K562 (cell line): ENCODE data around the gene FERMT3. TPM values are rescaled to one million over a fixed set of nuclear protein-coding genes. Genes with fewer than 3 reads are reported as not detected.

Experiments
- ATF1 ChIP-seq, 2 experiments: fragments of 450-650 bp in 1 of 2; IDR thresholded peaks; 2 replicates each; pipeline ENCODE4 v1.6.1; 2016; ENCODE audit warnings: missing compliant biosample characterization in 1 of 2, missing genetic modification characterization in 1 of 2
- ATF4 ChIP-seq: fragments of 450-650 bp; formaldehyde crosslinking; IDR thresholded peaks from 2 replicates; pipeline ENCODE4 v1.4.0; 2022; ENCODE audit warnings: mild to moderate bottlenecking, moderate library complexity
- BACH1 ChIP-seq: fragments of 200-800 bp; sonication (Bioruptor generic); IDR thresholded peaks from 2 replicates; pipeline ENCODE4 v1.6.1; 2016; ENCODE audit warnings: missing genetic modification characterization, missing compliant biosample characterization
- DNMT1 ChIP-seq: fragments of 450-650 bp; IDR thresholded peaks from 2 replicates; pipeline ENCODE4 v1.6.1; 2016; ENCODE audit warnings: antibody characterized with exemption, mild to moderate bottlenecking
- ERF ChIP-seq: fragments of 450-650 bp; formaldehyde crosslinking; IDR thresholded peaks from 2 replicates; pipeline ENCODE4 v1.4.0; 2020; ENCODE audit warnings: mild to moderate bottlenecking, mixed read lengths
- ETV1 ChIP-seq: fragments of 450-650 bp; conservative IDR thresholded peaks from 2 replicates; pipeline ENCODE4 v1.6.1; 2016; ENCODE audit warnings: missing genetic modification characterization, control low read depth, low read depth, missing compliant biosample characterization
- EWSR1 ChIP-seq: fragments of 450-650 bp; IDR thresholded peaks from 2 replicates; pipeline ENCODE4 v1.6.1; 2018; ENCODE audit warnings: borderline replicate concordance, mild to moderate bottlenecking, low read depth, moderate library complexity; ENCODE audit not compliant: partially characterized antibody
- FOXK2 ChIP-seq, 2 experiments: fragments of 450-650 bp; IDR thresholded peaks in 1 of 2; conservative IDR thresholded peaks in 1 of 2; 2 replicates each; pipeline ENCODE4 v1.6.1; 2016; ENCODE audit warnings: low read depth in 2 of 2, mild to moderate bottlenecking in 1 of 2
- GTF2A2 ChIP-seq: IDR thresholded peaks from 2 replicates; pipeline ENCODE4 v1.6.1; 2016; ENCODE audit warnings: mild to moderate bottlenecking, missing genetic modification characterization, missing compliant biosample characterization
- MBD2 ChIP-seq: sonication (generic); IDR thresholded peaks from 2 replicates; pipeline ENCODE4 v1.6.1; 2016; ENCODE audit warnings: low read depth, borderline replicate concordance
- MLX ChIP-seq, 2 experiments: fragments of 450-650 bp in 1 of 2; sonication (generic) in 1 of 2; formaldehyde crosslinking; conservative IDR thresholded peaks; 2 replicates each; pipeline versions ENCODE4 v1.4.0 to v1.8.1; 2020 to 2022; ENCODE audit warnings: mild to moderate bottlenecking in 1 of 2, missing genetic modification reagents in 1 of 2
- PHTF2 ChIP-seq: fragments of 250-450 bp; sonication (Bioruptor Pico); IDR thresholded peaks from 2 replicates; pipeline ENCODE4 v1.5.0; 2021; ENCODE audit warnings: mild to moderate bottlenecking
- RAD51 ChIP-seq: fragments of 450-650 bp; IDR thresholded peaks from 2 replicates; pipeline ENCODE4 v1.7.1; 2016; ENCODE audit warnings: low read depth, mild to moderate bottlenecking, borderline replicate concordance
- SAP30 ChIP-seq: fragments of 200-600 bp; sonication (generic); IDR thresholded peaks from 2 replicates; pipeline ENCODE4 v1.6.1; 2012; ENCODE audit warnings: borderline replicate concordance, low read depth, mild to moderate bottlenecking, moderate library complexity, low read length, control low read depth, inconsistent platforms; ENCODE audit not compliant: insufficient read depth, poor library complexity, severe bottlenecking
- SIN3B ChIP-seq: fragments of 450-650 bp; IDR thresholded peaks from 2 replicates; pipeline ENCODE4 v1.6.1; 2017; ENCODE audit warnings: low read depth, mild to moderate bottlenecking, moderate library complexity
- SUPT5H ChIP-seq: fragments of 450-650 bp; IDR thresholded peaks from 2 replicates; pipeline ENCODE4 v1.6.1; 2016
- ZBTB8A ChIP-seq: fragments of 450-650 bp; IDR thresholded peaks from 2 replicates; pipeline ENCODE4 v1.6.1; 2018; ENCODE audit warnings: mild to moderate bottlenecking, moderate library complexity; ENCODE audit not compliant: partially characterized antibody
- ZBTB9 ChIP-seq: fragments of 450-650 bp; formaldehyde crosslinking; IDR thresholded peaks from 2 replicates; pipeline ENCODE4 v1.4.0; 2020; ENCODE audit warnings: mild to moderate bottlenecking, moderate library complexity
- ZKSCAN1 ChIP-seq: fragments of 150-350 bp; IDR thresholded peaks from 2 replicates; pipeline ENCODE4 v1.6.1; 2016; ENCODE audit warnings: low read depth, low read length
- ZNF133 ChIP-seq: fragments of 250-450 bp; sonication (Bioruptor Pico); IDR thresholded peaks from 2 replicates; pipeline ENCODE4 v1.4.0; 2020; ENCODE audit warnings: mild to moderate bottlenecking
- ZNF282 ChIP-seq: sonication (generic); formaldehyde crosslinking; IDR thresholded peaks from 2 replicates; pipeline ENCODE4 v1.8.1; 2023; ENCODE audit warnings: missing genetic modification reagents
- ZNF354B ChIP-seq: fragments of 250-450 bp; sonication (Bioruptor Pico); IDR thresholded peaks from 2 replicates; pipeline ENCODE4 v1.4.0; 2020
- ZNF408 ChIP-seq: fragments of 250-450 bp; sonication (Bioruptor Pico); IDR thresholded peaks from 2 replicates; pipeline ENCODE4 v1.4.0; 2020; ENCODE audit warnings: low read depth, mild to moderate bottlenecking, moderate library complexity
- polyA plus RNA-seq, 8 experiments: library from polyadenylated mRNA; depleted of rRNA in 4 of 8; stranded (reverse) in 5 of 8; unstranded in 3 of 8; fragments of >200 nt; fragmentation: Nextera tagmentation in 2 of 8; fragmentation: Illumina TruSeq in 1 of 8; extraction: Ambion mirVana in 2 of 8; extraction: Trizol in 1 of 8; gene quantifications; 2 replicates each; pipeline versions ENCODE4 v1.2.1 to v1.2.3, GENCODE V29; 2011 to 2014; ENCODE audit warnings: inconsistent platforms in 1 of 8, missing spikeins in 1 of 8
- total RNA-seq, 7 experiments: library from RNA; depleted of rRNA in 6 of 7; stranded (reverse); fragments of >200 nt in 6 of 7; fragmentation: Illumina TruSeq in 2 of 7; extraction: Trizol in 2 of 7; gene quantifications; 2 replicates each; pipeline versions ENCODE4 v1.2.1 to v1.2.3, GENCODE V29; 2011 to 2021; ENCODE audit warnings: low replicate concordance in 1 of 7
- TF ChIP-seq, protein P1 (sequence below): fragments of 450-650 bp; IDR thresholded peaks from 2 replicates; pipeline ENCODE4 v1.6.1; 2016; ENCODE audit warnings: mild to moderate bottlenecking

FERMT3 gene
- total and polyA plus RNA-seq, 9 of the 15 experiments (the other 6 are each of a cell fraction or from before 2014, with no cell fraction given) = 3.2 to 275 (median 79.7) TPM

DNA sequence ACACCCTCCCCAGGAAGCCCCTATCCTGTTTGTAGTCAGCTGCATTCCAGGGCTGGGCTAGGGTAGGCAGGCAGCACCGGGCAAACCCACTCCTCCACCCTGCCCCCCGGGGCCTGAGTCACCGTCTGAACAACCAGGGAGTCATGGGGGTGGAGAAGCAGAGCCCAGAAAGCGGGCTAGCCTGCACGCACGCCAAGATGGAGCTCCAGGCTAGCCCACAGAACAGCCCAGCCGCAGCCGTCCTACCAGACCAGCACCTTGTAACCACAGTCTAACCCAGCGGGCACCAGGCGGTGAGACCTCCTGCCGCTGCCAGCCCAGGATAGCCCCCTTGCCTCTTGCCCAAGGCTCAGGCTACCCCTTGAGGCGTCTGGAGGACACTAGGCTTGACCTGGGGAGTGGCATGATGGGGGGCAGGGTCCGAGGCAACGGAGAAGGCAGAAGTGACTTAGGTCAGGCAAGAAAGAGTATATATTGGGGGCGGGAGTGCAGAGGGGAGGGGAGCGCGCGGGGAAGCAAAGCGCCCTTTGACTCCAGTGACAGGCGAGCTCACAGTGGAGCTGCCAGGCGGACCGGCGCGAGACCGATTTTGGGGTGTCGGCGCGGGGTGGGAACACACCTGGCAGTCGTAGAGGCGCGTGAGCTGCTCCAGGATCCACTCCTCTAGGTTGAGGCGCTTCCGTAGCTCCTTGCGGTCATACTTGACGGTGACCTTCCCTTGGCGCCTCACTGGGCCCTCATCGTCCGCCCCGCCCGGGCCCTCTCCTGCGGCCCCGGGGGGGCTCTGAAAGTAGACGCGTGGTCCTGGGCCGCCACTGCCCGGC lies 39.5 kb downstream of the FERMT3 start (continued):
- TF ChIP-seq RAD51 (no peak), BACH1 (tag) (no peak), ATF1 (CRISPR knock-in tag; IDR thresholded peaks at IDR 0.05) (no peak), ATF1 (tag; IDR thresholded peaks at IDR 0.05) (peak; percentile 35), ZNF408 (CRISPR knock-in tag) (no peak), DNMT1 (no peak), ZNF282 (no peak), MLX (CRISPR knock-in tag; conservative IDR thresholded peaks at IDR 0.05) (no peak), ERF (CRISPR knock-in tag) (peak; percentile 44; the same call in 1 of the 2 replicates), SIN3B (no peak), MBD2 (no peak), FOXK2 (conservative IDR thresholded peaks at IDR 0.05 in 1 of 2, IDR thresholded peaks at IDR 0.05 in 1 of 2; ENCODE audit: low read depth in 2 of 2) (peak in 1 of 2 experiments; percentile 54; a peak in 1 of 4 replicates), ZNF354B (no peak), EWSR1 (no peak), ZBTB9 (CRISPR knock-in tag) (no peak), GTF2A2 (tag) (no peak), SAP30 (peak; percentile 59), ZKSCAN1 (no peak), SUPT5H (0 out of 2 replicates have a peak, but pooled peaks have one; percentile 64), ZBTB8A (no peak), PHTF2 (no peak), ATF4 (CRISPR knock-in tag) (no peak), ZNF133 (CRISPR knock-in tag) (no peak), ETV1 (0 out of 2 replicates have a peak, but pooled peaks have one; percentile 5)
- TF ChIP-seq, protein P1, sequence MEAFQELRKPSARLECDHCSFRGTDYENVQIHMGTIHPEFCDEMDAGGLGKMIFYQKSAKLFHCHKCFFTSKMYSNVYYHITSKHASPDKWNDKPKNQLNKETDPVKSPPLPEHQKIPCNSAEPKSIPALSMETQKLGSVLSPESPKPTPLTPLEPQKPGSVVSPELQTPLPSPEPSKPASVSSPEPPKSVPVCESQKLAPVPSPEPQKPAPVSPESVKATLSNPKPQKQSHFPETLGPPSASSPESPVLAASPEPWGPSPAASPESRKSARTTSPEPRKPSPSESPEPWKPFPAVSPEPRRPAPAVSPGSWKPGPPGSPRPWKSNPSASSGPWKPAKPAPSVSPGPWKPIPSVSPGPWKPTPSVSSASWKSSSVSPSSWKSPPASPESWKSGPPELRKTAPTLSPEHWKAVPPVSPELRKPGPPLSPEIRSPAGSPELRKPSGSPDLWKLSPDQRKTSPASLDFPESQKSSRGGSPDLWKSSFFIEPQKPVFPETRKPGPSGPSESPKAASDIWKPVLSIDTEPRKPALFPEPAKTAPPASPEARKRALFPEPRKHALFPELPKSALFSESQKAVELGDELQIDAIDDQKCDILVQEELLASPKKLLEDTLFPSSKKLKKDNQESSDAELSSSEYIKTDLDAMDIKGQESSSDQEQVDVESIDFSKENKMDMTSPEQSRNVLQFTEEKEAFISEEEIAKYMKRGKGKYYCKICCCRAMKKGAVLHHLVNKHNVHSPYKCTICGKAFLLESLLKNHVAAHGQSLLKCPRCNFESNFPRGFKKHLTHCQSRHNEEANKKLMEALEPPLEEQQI = no peak
